H9 (cell line): ENCODE results near the gene SNX5. TPM values are rescaled to one million over a fixed set of nuclear protein-coding genes. Genes with fewer than 3 reads are reported as not detected.

Experiments used
- DNase-seq: peaks from one replicate; pipeline ENCODE4 v3.0.0-alpha.2; 2017
- H2AFZ ChIP-seq: one replicate; pipeline ENCODE4 v1.6.1; 2013; ENCODE audit warnings: mild to moderate bottlenecking, low read length, control low read depth, moderate library complexity
- H2AK5ac ChIP-seq: 2 replicates; pipeline ENCODE4 v1.6.1; 2013; ENCODE audit warnings: low read length, control low read depth, mixed read lengths; ENCODE audit not compliant: insufficient read length
- H2BK120ac ChIP-seq: one replicate; pipeline ENCODE4 v1.6.1; 2013; ENCODE audit warnings: low read depth, mild to moderate bottlenecking, low read length, control low read depth, inconsistent platforms; ENCODE audit not compliant: poor library complexity, severe bottlenecking
- H2BK12ac ChIP-seq: 2 replicates; pipeline ENCODE4 v1.6.1; 2013; ENCODE audit warnings: low read length, control low read depth, mixed read lengths, low read depth; ENCODE audit not compliant: insufficient read length
- H2BK15ac ChIP-seq: 2 replicates; pipeline ENCODE4 v1.6.1; 2013; ENCODE audit warnings: low read depth, low read length, control low read depth
- H2BK20ac ChIP-seq: one replicate; pipeline ENCODE4 v1.6.1; 2013; ENCODE audit warnings: low read depth, mild to moderate bottlenecking, low read length, control low read depth, inconsistent platforms; ENCODE audit not compliant: poor library complexity, severe bottlenecking
- H2BK5ac ChIP-seq: 2 replicates; pipeline ENCODE4 v1.6.1; 2013; ENCODE audit warnings: low read length, control low read depth, mixed read lengths; ENCODE audit not compliant: insufficient read length
- H3K14ac ChIP-seq: 2 replicates; pipeline ENCODE4 v1.6.1; 2013; ENCODE audit warnings: low read length, control low read depth; ENCODE audit not compliant: insufficient read depth
- H3K18ac ChIP-seq: 2 replicates; pipeline ENCODE4 v1.6.1; 2013; ENCODE audit warnings: low read depth, mild to moderate bottlenecking, mixed read lengths, low read length, control low read depth; ENCODE audit not compliant: insufficient read length
- H3K23ac ChIP-seq: 2 replicates; pipeline ENCODE4 v1.6.1; 2013; ENCODE audit warnings: low read length, control low read depth, mixed read lengths, low read depth; ENCODE audit not compliant: insufficient read length
- H3K23me2 ChIP-seq: 2 replicates; pipeline ENCODE4 v1.6.1; 2013; ENCODE audit warnings: low read depth, mild to moderate bottlenecking, mixed read lengths, low read length, control low read depth; ENCODE audit not compliant: insufficient read length, poor library complexity, severe bottlenecking
- H3K27ac ChIP-seq: 2 replicates; pipeline ENCODE4 v1.5.1; 2013; ENCODE audit warnings: low read length, control low read depth, mixed read lengths, low read depth; ENCODE audit not compliant: insufficient read length
- H3K27me3 ChIP-seq: 2 replicates; pipeline ENCODE4 v1.6.1; 2013; ENCODE audit warnings: low read length, control low read depth, inconsistent platforms; ENCODE audit not compliant: insufficient read depth
- H3K4ac ChIP-seq: 2 replicates; pipeline ENCODE4 v1.6.1; 2013; ENCODE audit warnings: low read depth, mild to moderate bottlenecking, control low read depth, inconsistent platforms, low read length, moderate library complexity
- H3K4me1 ChIP-seq: 2 replicates; pipeline ENCODE4 v1.6.1; 2013; ENCODE audit warnings: low read length, control low read depth, inconsistent platforms; ENCODE audit not compliant: insufficient read depth
- H3K4me2 ChIP-seq: 2 replicates; pipeline ENCODE4 v1.6.1; 2013; ENCODE audit warnings: low read length, control low read depth, mixed read lengths; ENCODE audit not compliant: insufficient read length, insufficient read depth
- H3K56ac ChIP-seq: 2 replicates; pipeline ENCODE4 v1.6.1; 2013; ENCODE audit warnings: low read depth, mild to moderate bottlenecking, mixed read lengths, low read length, control low read depth; ENCODE audit not compliant: insufficient read length
- H3K79me1 ChIP-seq: 2 replicates; pipeline ENCODE4 v1.6.1; 2013; ENCODE audit warnings: low read depth, mild to moderate bottlenecking, moderate library complexity, low read length, control low read depth, inconsistent platforms; ENCODE audit not compliant: insufficient read depth, poor library complexity, severe bottlenecking
- H3K79me2 ChIP-seq: 2 replicates; pipeline ENCODE4 v1.6.1; 2013; ENCODE audit warnings: low read length, control low read depth, inconsistent platforms; ENCODE audit not compliant: insufficient read depth
- H3K9ac ChIP-seq: 2 replicates; pipeline ENCODE4 v1.6.1; 2013; ENCODE audit warnings: low read length, control low read depth, mixed read lengths; ENCODE audit not compliant: insufficient read length; ENCODE audit errors: extremely low read depth
- H3K9me3 ChIP-seq: one replicate; pipeline ENCODE4 v1.6.1; 2013; ENCODE audit warnings: low read depth, low read length, inconsistent platforms; ENCODE audit not compliant: control insufficient read depth
- H3T11ph ChIP-seq: one replicate; pipeline ENCODE4 v1.6.1; 2013; ENCODE audit warnings: mild to moderate bottlenecking, low read length, control low read depth, inconsistent platforms
- H4K20me1 ChIP-seq: one replicate; pipeline ENCODE4 v1.6.1; 2013; ENCODE audit not compliant: control insufficient read depth, insufficient read length, insufficient read depth
- H4K5ac ChIP-seq: 2 replicates; pipeline ENCODE4 v1.6.1; 2013; ENCODE audit warnings: low read depth, mild to moderate bottlenecking, mixed read lengths, low read length, control low read depth; ENCODE audit not compliant: insufficient read length
- H4K8ac ChIP-seq: replicated peaks from 2 replicates; pipeline ENCODE4 v1.6.1; 2013; ENCODE audit warnings: low read length, control low read depth, mixed read lengths, low read depth; ENCODE audit not compliant: insufficient read length
- H4K91ac ChIP-seq: 2 replicates; pipeline ENCODE4 v1.6.1; 2013; ENCODE audit warnings: low read depth, mild to moderate bottlenecking, moderate library complexity, mixed read lengths, low read length, control low read depth; ENCODE audit not compliant: insufficient read length
- H3K27ac Mint-ChIP-seq, 3 experiments: 2 replicates in 2 of 3; 3 replicates in 1 of 3; pipeline ENCODE4 v1.8.0; 2020 to 2021; ENCODE audit warnings: mixed read lengths in 3 of 3, mild to moderate bottlenecking in 1 of 3, moderate library complexity in 1 of 3
- H3K27me3 Mint-ChIP-seq: 2 replicates; pipeline ENCODE4 v1.8.0; 2021; ENCODE audit warnings: low read depth, mild to moderate bottlenecking, moderate library complexity, mixed read lengths
- H3K36me3 Mint-ChIP-seq, 3 experiments: 2 replicates in 2 of 3; 3 replicates in 1 of 3; pipeline ENCODE4 v1.8.0; 2020 to 2021; ENCODE audit warnings: low read depth in 3 of 3, mixed read lengths in 3 of 3; ENCODE audit not compliant: insufficient read depth in 1 of 3
- H3K4me1 Mint-ChIP-seq, 2 experiments: 2 replicates each; pipeline ENCODE4 v1.8.0; 2020; ENCODE audit warnings: mixed read lengths in 2 of 2
- H3K4me3 Mint-ChIP-seq, 2 experiments: 2 replicates in 1 of 2; 3 replicates in 1 of 2; pipeline ENCODE4 v1.8.0; 2020 to 2021; ENCODE audit warnings: mild to moderate bottlenecking in 2 of 2, mixed read lengths in 2 of 2, moderate library complexity in 1 of 2
- H3K9me3 Mint-ChIP-seq, 2 experiments: 2 replicates in 1 of 2; 3 replicates in 1 of 2; pipeline ENCODE4 v1.8.0; 2020; ENCODE audit warnings: mild to moderate bottlenecking in 2 of 2, mixed read lengths in 2 of 2, moderate library complexity in 1 of 2
- CTCF ChIP-seq: fragments of 200-600 bp; sonication (generic); conservative IDR thresholded peaks from 3 replicates; pipeline ENCODE4 v1.8.0; 2021; ENCODE audit warnings: antibody characterized with exemption, mild to moderate bottlenecking
- WGBS: extraction: QIAGEN DNeasy Blood & Tissue Kit; methylation state at CpG from one replicate; pipeline ENCODE4 v1.1.7; 2013; ENCODE audit warnings: missing lambda C conversion rate, low lambda C conversion rate, mixed read lengths; ENCODE audit not compliant: insufficient read length; ENCODE audit errors: extremely low coverage; 5-methylcytosine and 5-hydroxymethylcytosine counted together
- total RNA-seq: library from RNA; stranded (reverse); gene quantifications from 2 replicates; pipeline ENCODE4 v1.2.1, GENCODE V29; 2021

SNX5 gene
- total RNA-seq, 1 experiment from 2014 or later, result 194 TPM

GRCh38 chr20:18001131-18001921, 32.7 kb upstream of the SNX5 start:
- Histone ChIP-seq H3K14ac (no peak overlapping the region), H2BK12ac (no peak overlapping the region), H3K23me2 (no peaks in the 10 kb centered on the region), H3K56ac (no peak overlapping the region), H3K27ac (no peak overlapping the region), H2BK15ac (no peak overlapping the region), H4K20me1 (no peaks in the 10 kb centered on the region), H3K4ac (no peak overlapping the region), H3K27me3 (no peaks in the 10 kb centered on the region), H3K18ac (no peak overlapping the region), H2BK5ac (no peak overlapping the region), H3K79me2 (no peaks in the 10 kb centered on the region), H4K91ac (no peak overlapping the region), H3T11ph (no peak overlapping the region), H3K9me3 (no peaks in the 10 kb centered on the region), H3K23ac (no peak overlapping the region), H2AK5ac (no peak overlapping the region), H4K8ac (no peak overlapping the region), H2BK120ac (no peak overlapping the region), H3K9ac (no peak overlapping the region), H4K5ac (no peak overlapping the region), H3K79me1 (no peaks in the 10 kb centered on the region), H2BK20ac (no peak overlapping the region), H2AFZ (no peak overlapping the region), H3K4me2 (no peak overlapping the region), H3K4me1 (no peaks in the 10 kb centered on the region; the same call in 1 of the 2 replicates)
- H3K27ac Mint-ChIP-seq, result peak overlapping the region in 1 of 3 experiments; percentile 63; a peak in 3 of 7 replicates
- H3K27me3 Mint-ChIP-seq, result no peaks in the 10 kb centered on the region
- no peak for TF ChIP-seq CTCF
- H3K36me3 Mint-ChIP-seq, result no peaks in the 10 kb centered on the region; a peak in 1 of 7 replicates
- no peaks in the 10 kb centered on the region for H3K9me3 Mint-ChIP-seq
- H3K4me1 Mint-ChIP-seq, result peaks cover 23 to 31% of the 10 kb centered on the region in 2 experiments
- DNase-seq, result no peak
- no peak overlapping the region; a peak in 1 of 5 replicates for H3K4me3 Mint-ChIP-seq
- WGBS, result no CpG with 5 or more reads among the region's 10 CpGs
